Cardiac muscle cell (in vitro differentiated cells and primary cell): ENCODE measurements around the gene ANO1. TPM values are rescaled to one million over a fixed set of nuclear protein-coding genes. Genes with fewer than 3 reads are reported as not detected.

Experiments
- DNase-seq, 2 donors: peaks; one replicate each; pipeline versions ENCODE4 v3.0.0 to v3.0.0-alpha.2; 2010 to 2017; ENCODE audit warnings: low read depth in 1 of 2, low spot score in 1 of 2
- H3K27ac ChIP-seq: fragments of 200-600 bp; sonication (generic); 2 replicates; pipeline ENCODE4 v1.5.1; 2016
- H3K27me3 ChIP-seq: fragments of 200-600 bp; sonication (generic); 2 replicates; pipeline ENCODE4 v1.6.0; 2016; ENCODE audit warnings: control low read depth
- H3K36me3 ChIP-seq: fragments of 200-600 bp; sonication (generic); 2 replicates; pipeline ENCODE4 v1.5.1; 2016; ENCODE audit warnings: control low read depth
- H3K4me1 ChIP-seq: fragments of 200-600 bp; sonication (generic); 2 replicates; pipeline ENCODE4 v1.8.1; 2017; ENCODE audit warnings: low read depth, mild to moderate bottlenecking, mixed run types
- H3K4me3 ChIP-seq: fragments of 200-600 bp; sonication (generic); 2 replicates; pipeline ENCODE4 v1.5.1; 2016; ENCODE audit warnings: mild to moderate bottlenecking
- H3K9me3 ChIP-seq: fragments of 200-600 bp; sonication (generic); 2 replicates; pipeline ENCODE4 v1.5.1; 2017; ENCODE audit warnings: low read depth, mild to moderate bottlenecking, control low read depth
- CTCF ChIP-seq: IDR thresholded peaks from 2 replicates; pipeline ENCODE4 v1.5.1; 2012; ENCODE audit warnings: low read depth, mild to moderate bottlenecking, low read length
- polyA plus RNA-seq: library from polyadenylated mRNA; unstranded; fragments of >200 nt; fragmentation: Nextera tagmentation; extraction: Ambion mirVana; gene quantifications from 2 replicates; pipeline ENCODE4 v1.2.1, GENCODE V29; 2016
- total RNA-seq: library from RNA; depleted of rRNA; stranded (reverse); fragments of >200 nt; gene quantifications from 2 replicates; pipeline ENCODE4 v1.2.3, GENCODE V29; 2016

Gene ANO1
- total and polyA plus RNA-seq, 2 experiments from 2014 or later, result 0.09 to 0.86 TPM

- DNase-seq, result no peak
- Histone ChIP-seq H3K9me3 (no peaks in the 10 kb centered on the region), H3K36me3 (no peaks in the 10 kb centered on the region), H3K4me1 (no peaks in the 10 kb centered on the region), H3K4me3 (no peak overlapping the region), H3K27ac (no peak overlapping the region), H3K27me3 (no peaks in the 10 kb centered on the region)
- no peak for TF ChIP-seq CTCF
These were observed 73.6 kb downstream of the ANO1 start for GRCh38 chr11:70151671-70152070.

DNA sequence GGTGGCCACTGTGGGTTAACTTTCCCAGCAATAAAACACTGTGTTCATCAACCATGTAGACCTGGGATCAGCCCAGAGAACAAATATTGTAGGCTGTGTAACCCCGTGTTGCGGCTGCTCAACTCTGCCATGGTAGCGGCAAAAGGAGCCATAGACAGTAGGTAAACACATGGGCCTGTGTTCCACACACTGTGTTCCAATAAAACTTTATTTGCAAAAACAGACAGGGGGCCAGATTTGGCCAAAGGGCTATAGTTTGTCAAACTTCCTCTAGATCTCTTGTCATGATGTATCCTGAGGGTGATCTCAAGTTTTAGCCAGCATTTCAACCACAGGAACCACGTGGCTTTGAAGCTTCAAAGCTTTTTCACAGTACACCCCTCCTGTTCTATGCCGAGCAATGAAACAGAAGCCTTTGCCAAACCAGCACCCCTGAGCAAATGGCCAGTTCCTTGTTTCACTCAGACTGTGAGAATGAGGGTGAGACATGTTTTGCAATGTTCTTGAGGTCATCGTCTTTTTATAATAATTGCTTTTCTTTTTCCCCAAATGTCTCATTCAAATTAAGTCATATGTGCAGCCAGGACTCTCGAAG is 75.1 kb downstream of the ANO1 start:
- Histone ChIP-seq H3K27ac (no peak overlapping the region), H3K36me3 (no peaks in the 10 kb centered on the region), H3K9me3 (no peaks in the 10 kb centered on the region), H3K4me3 (no peak overlapping the region), H3K4me1 (no peaks in the 10 kb centered on the region), H3K27me3 (no peaks in the 10 kb centered on the region)
- no peak for DNase-seq
- TF ChIP-seq CTCF, result no peak

DNA sequence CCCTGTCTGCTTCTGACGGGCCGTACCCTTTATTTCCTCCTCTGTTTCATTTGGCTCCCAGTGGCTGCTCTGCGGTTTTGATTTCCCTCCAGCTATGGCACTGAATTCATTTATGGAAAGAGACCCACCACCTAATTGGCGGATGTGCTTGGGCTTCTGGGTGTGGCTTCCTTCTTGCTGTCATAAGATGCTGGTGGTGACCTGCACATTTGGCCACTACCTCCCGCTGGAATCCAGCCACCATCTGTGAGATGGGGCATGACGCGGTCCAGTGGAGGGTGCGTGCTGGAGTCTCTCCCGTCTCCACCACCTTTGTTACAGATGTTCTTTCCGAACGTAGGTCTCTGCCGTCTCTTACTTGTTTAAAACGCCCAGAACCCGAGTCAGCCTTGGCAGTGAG is 77.3 kb downstream of the ANO1 start:
- Histone ChIP-seq H3K9me3 (no peaks in the 10 kb centered on the region), H3K4me3 (no peak overlapping the region), H3K36me3 (no peaks in the 10 kb centered on the region), H3K4me1 (no peaks in the 10 kb centered on the region), H3K27ac (no peak overlapping the region), H3K27me3 (no peaks in the 10 kb centered on the region)
- DNase-seq, result no peak
- no peak for TF ChIP-seq CTCF

- Histone ChIP-seq H3K9me3 (no peaks in the 10 kb centered on the region), H3K36me3 (no peaks in the 10 kb centered on the region), H3K27me3 (no peaks in the 10 kb centered on the region), H3K27ac (no peak overlapping the region), H3K4me3 (no peak overlapping the region), H3K4me1 (no peaks in the 10 kb centered on the region)
- DNase-seq, result no peak
- TF ChIP-seq CTCF, result no peak
These were observed 78.3 kb downstream of the ANO1 start for GRCh38 chr11:70156291-70157037.

- peak; percentile 25 to 73 for DNase-seq
- H3K4me1 ChIP-seq, result no peaks in the 10 kb centered on the region
- H3K36me3 ChIP-seq, result no peaks in the 10 kb centered on the region
- no peaks in the 10 kb centered on the region for H3K27me3 ChIP-seq
- H3K4me3 ChIP-seq, result no peak overlapping the region
- H3K27ac ChIP-seq, result no peak overlapping the region
- H3K9me3 ChIP-seq, result no peaks in the 10 kb centered on the region
- TF ChIP-seq CTCF, result peak; percentile 36
These were observed 80.1 kb downstream of the ANO1 start for GRCh38 chr11:70158201-70158600.
